Smooth muscle cell of the umbilical artery (primary cell): Measurements from ENCODE around the gene SGIP1. TPM values are rescaled to one million over a fixed set of nuclear protein-coding genes. Genes with fewer than 3 reads are reported as not detected.

Experiments
- total RNA-seq: library from RNA; depleted of rRNA; stranded (reverse); fragments of >200 nt; gene quantifications from 2 replicates; pipeline ENCODE4 v1.2.3, GENCODE V29; 2014

The SGIP1 gene, protein sequence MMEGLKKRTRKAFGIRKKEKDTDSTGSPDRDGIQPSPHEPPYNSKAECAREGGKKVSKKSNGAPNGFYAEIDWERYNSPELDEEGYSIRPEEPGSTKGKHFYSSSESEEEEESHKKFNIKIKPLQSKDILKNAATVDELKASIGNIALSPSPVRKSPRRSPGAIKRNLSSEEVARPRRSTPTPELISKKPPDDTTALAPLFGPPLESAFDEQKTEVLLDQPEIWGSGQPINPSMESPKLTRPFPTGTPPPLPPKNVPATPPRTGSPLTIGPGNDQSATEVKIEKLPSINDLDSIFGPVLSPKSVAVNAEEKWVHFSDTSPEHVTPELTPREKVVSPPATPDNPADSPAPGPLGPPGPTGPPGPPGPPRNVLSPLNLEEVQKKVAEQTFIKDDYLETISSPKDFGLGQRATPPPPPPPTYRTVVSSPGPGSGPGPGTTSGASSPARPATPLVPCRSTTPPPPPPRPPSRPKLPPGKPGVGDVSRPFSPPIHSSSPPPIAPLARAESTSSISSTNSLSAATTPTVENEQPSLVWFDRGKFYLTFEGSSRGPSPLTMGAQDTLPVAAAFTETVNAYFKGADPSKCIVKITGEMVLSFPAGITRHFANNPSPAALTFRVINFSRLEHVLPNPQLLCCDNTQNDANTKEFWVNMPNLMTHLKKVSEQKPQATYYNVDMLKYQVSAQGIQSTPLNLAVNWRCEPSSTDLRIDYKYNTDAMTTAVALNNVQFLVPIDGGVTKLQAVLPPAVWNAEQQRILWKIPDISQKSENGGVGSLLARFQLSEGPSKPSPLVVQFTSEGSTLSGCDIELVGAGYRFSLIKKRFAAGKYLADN
- total RNA-seq, result 4.4 and 5.6 TPM in 2 replicates

DNA sequence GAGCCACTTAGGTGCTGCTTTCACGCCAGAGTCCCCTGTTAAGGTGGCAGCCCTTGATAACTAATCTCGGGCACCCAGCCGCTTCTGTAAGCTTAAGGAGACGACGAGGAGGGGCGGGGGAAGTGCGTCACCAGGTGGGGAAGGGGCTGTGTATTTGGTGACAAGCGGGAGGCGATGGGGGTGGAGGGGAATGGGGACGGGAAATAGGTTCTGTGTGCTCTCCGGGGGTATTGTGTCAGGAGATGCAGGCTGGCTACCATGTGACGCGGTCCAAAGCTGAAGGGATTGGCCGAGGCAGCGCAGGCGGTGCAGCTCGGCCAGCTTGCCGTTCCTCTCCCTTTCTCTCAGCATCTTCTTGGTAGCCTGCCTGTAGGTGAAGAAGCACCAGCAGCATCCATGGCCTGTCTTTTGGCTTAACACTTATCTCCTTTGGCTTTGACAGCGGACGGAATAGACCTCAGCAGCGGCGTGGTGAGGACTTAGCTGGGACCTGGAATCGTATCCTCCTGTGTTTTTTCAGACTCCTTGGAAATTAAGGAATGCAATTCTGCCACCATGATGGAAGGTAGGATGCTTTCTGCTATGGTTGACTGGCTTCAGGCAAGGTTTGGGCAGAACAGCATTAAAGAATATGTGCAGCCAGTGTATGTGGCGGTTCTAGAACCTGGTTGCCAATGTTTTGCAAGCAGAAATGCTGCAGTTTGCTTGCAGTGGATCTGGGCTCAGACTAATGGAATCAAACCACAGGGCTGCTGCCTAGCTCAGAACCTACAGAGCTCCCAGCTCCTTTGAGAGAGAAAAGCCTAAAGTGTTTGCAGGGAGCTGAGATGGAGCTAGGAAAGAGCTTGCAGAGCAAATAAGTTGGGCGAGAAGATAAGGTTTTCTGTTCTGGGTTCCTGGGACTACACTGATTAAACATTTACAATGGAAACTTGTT is at the start of gene SGIP1:
TSS of gene SGIP1 (plus strand) at position 350 of the 937 bp plus-strand sequence. CDS start at position 556, 206 bp downstream.

DNA sequence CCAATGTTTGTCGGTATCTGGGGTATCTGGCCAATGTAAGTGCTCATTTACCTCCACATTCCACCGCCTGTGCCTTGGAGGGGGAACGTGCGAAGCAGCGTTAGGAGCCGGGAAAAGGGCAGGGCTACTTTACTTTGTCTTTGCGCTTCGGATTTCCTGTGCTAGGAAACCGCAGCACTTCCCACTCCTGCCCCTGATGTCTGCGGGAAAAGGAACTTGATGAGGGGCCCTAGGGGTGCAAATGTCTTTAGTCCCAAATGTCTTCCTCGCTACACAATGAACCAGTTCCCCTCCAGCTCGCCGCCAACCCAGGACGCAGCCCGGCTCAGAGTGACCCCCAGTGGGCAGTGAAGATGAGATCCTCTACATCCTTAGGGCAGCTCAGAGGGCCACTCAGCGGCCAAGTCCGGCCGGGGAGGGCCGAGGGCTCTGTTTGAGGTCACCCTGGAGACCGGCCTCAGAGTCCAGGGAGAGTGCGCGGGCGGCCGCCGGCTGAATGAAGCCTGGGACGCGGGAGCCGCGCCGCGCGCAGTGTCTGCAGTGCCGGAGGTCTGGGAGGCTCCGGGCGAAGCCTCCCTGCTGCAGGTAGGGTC is 218.1 kb downstream of the SGIP1 start, which contains the start of gene DYNLT5:
TSS of gene DYNLT5 (plus strand) at position 460 of the 593 bp plus-strand sequence. CDS start 2,200 bp downstream, outside the sequence.

Other genes with a start within 250 kb of the SGIP1 start
- 0.14 and 0.30 TPM in 2 replicates for gene DYNLT5, start 218.3 kb downstream of the SGIP1 start, total RNA-seq